ENCODE results near the gene ZNF705A. TPM values are rescaled to one million over a fixed set of nuclear protein-coding genes. Genes with fewer than 3 reads are reported as not detected.

The ZNF705A gene
- total and polyA plus RNA-seq, 2 experiments from 2014 or later: not detected

GRCh38 chr12:8143261-8143660 is 13.6 kb upstream of the ZNF705A start:
- TF ChIP-seq EZH2phosphoT487 (IDR thresholded peaks at IDR 0.05; ENCODE audit: unreplicated experiment): no peak
- no peak for TF ChIP-seq STAT1 (IDR thresholded peaks at IDR 0.05; ENCODE audit: unreplicated experiment)
- no peak for TF ChIP-seq JUNB (IDR thresholded peaks at IDR 0.05; ENCODE audit: unreplicated experiment)
- no peak for TF ChIP-seq CTCF (conservative IDR thresholded peaks at IDR 0.05; ENCODE audit: low read depth in 2 of 2)
- TF ChIP-seq ZNF331 (CRISPR knock-in tag; IDR thresholded peaks at IDR 0.05; ENCODE audit: low read depth): no peak
- TF ChIP-seq ETS1 (IDR thresholded peaks at IDR 0.05): no peak
- Mint-ChIP-seq H3K36me3 (ENCODE audit: low read depth) (peaks cover 17% of the 10 kb centered on the region), H3K4me3 (no peak overlapping the region), H3K27ac (no peak overlapping the region), H3K4me1 (peaks cover 19% of the 10 kb centered on the region), H3K27me3 (ENCODE audit: insufficient read depth, low read depth, poor library complexity) (peaks cover 4% of the 10 kb centered on the region), H3K9me3 (peaks cover 21% of the 10 kb centered on the region)
- no peak for ATAC-seq
- Histone ChIP-seq H3F3A (replicated peaks; ENCODE audit: low read depth) (0 out of 2 replicates have a peak, but pooled peaks cover 3% of the 10 kb centered on the region), H2AFZ (no peak overlapping the region), H3K27ac (ENCODE audit: low read depth) (no peak overlapping the region), H4K20me1 (replicated peaks; ENCODE audit: insufficient read depth) (no peaks in the 10 kb centered on the region), H3K27me3 (ENCODE audit: insufficient read depth) (no peaks in the 10 kb centered on the region), H3K4me1 (ENCODE audit: insufficient read depth) (peaks cover 21% of the 10 kb centered on the region), H3K79me2 (replicated peaks; ENCODE audit: insufficient read depth) (no peaks in the 10 kb centered on the region), H3K4me2 (no peak overlapping the region), H3K9me2 (ENCODE audit: insufficient read depth) (peaks cover 6% of the 10 kb centered on the region), H3K36me3 (ENCODE audit: insufficient read depth) (0 out of 2 replicates have a peak, but pooled peaks cover 12% of the 10 kb centered on the region), H3K4me3 (no peak overlapping the region)
- no peak for DNase-seq (ENCODE audit: low spot score)

GRCh38 chr12:8145754-8146441 is 10.9 kb upstream of the ZNF705A start:
- Mint-ChIP-seq H3K9me3 (peaks cover 19% of the 10 kb centered on the region), H3K4me1 (peaks cover 19% of the 10 kb centered on the region), H3K36me3 (ENCODE audit: low read depth) (peaks cover 16% of the 10 kb centered on the region), H3K27ac (peak overlapping the region; percentile 81), H3K4me3 (no peak overlapping the region; the same call in 2 of the 3 replicates), H3K27me3 (ENCODE audit: insufficient read depth, low read depth, poor library complexity) (peaks cover 4% of the 10 kb centered on the region)
- no peaks in the 10 kb centered on the region for H3K79me2 ChIP-seq (replicated peaks; ENCODE audit: insufficient read depth)
- H3K36me3 ChIP-seq (ENCODE audit: insufficient read depth): 0 out of 2 replicates have a peak, but pooled peaks cover 12% of the 10 kb centered on the region
- no peaks in the 10 kb centered on the region for H3K27me3 ChIP-seq (ENCODE audit: insufficient read depth)
- 0 out of 2 replicates have a peak overlapping the region, but pooled peaks have one; percentile 46 for H3K27ac ChIP-seq (ENCODE audit: low read depth)
- H3F3A ChIP-seq (replicated peaks; ENCODE audit: low read depth): 0 out of 2 replicates have a peak, but pooled peaks cover 3% of the 10 kb centered on the region
- H2AFZ ChIP-seq: peak overlapping the region; percentile 98
- peaks cover 9% of the 10 kb centered on the region; the same call in 1 of the 2 replicates for H3K9me2 ChIP-seq (ENCODE audit: insufficient read depth)
- H3K4me2 ChIP-seq: peak overlapping the region; percentile 68
- DNase-seq (ENCODE audit: low spot score) (peak; percentile 82), ATAC-seq (peak; percentile 99)
- no peak overlapping the region for H3K4me3 ChIP-seq
- peaks cover 21% of the 10 kb centered on the region for H3K4me1 ChIP-seq (ENCODE audit: insufficient read depth)
- H4K20me1 ChIP-seq (replicated peaks; ENCODE audit: insufficient read depth): no peaks in the 10 kb centered on the region
- TF ChIP-seq EZH2phosphoT487 (IDR thresholded peaks at IDR 0.05; ENCODE audit: unreplicated experiment): no peak
- peak; percentile 38; the same call in 1 of the 2 replicates for TF ChIP-seq ZNF462 (CRISPR knock-in tag; IDR thresholded peaks at IDR 0.05)
- no peak for TF ChIP-seq NANOG (IDR thresholded peaks at IDR 0.05; ENCODE audit: borderline replicate concordance)
- no peak for TF ChIP-seq CTCF (conservative IDR thresholded peaks at IDR 0.05; ENCODE audit: low read depth in 2 of 2)
- TF ChIP-seq JUNB (IDR thresholded peaks at IDR 0.05; ENCODE audit: unreplicated experiment): no peak
- TF ChIP-seq ZNF331 (CRISPR knock-in tag; IDR thresholded peaks at IDR 0.05; ENCODE audit: low read depth): no peak
